H1 (cell line): ENCODE measurements around the gene TTC34. TPM values are rescaled to one million over a fixed set of nuclear protein-coding genes. Genes with fewer than 3 reads are reported as not detected.

Source experiments
- CTCF ChIA-PET: fragments of 300-600 bp; sonication (Branson Sonifier 250); formaldehyde crosslinking; loops from one replicate; lab custom pipeline; 2021; ENCODE audit not compliant: partially characterized antibody; lab: Charles Lee
- POLR2A ChIA-PET: fragments of 300-600 bp; sonication (Branson Sonifier 250); formaldehyde crosslinking; loops from one replicate; lab custom pipeline; 2021; ENCODE audit warnings: inconsistent platforms; ENCODE audit not compliant: partially characterized antibody; lab: Charles Lee
- DNase-seq, 2 experiments: peaks; one replicate each; pipeline versions ENCODE4 v3.0.0 to v3.0.0-alpha.2; 2010 to 2022; ENCODE audit warnings: low spot score in 2 of 2, low read depth in 1 of 2, mixed read lengths in 1 of 2
- FAIRE-seq: peaks from 2 replicates; lab custom pipeline; 2011; peaks lifted over from hg19 to GRCh38; lab: Jason Lieb, UNC
- H2AFZ ChIP-seq: 2 replicates; pipeline ENCODE4 v1.8.1; 2012; ENCODE audit warnings: low read length, inconsistent platforms
- H2AK5ac ChIP-seq: 2 replicates; pipeline ENCODE4 v1.6.1; 2013; ENCODE audit warnings: low read depth, low read length
- H2BK120ac ChIP-seq: replicated peaks from 2 replicates; pipeline ENCODE3; 2013; ENCODE audit warnings: low read depth, low read length, inconsistent platforms
- H2BK12ac ChIP-seq: 2 replicates; pipeline ENCODE4 v1.6.1; 2013; ENCODE audit warnings: low read depth, low read length
- H2BK15ac ChIP-seq: 2 replicates; pipeline ENCODE4 v1.6.1; 2013; ENCODE audit warnings: low read length
- H2BK20ac ChIP-seq: 2 replicates; pipeline ENCODE4 v1.6.1; 2013; ENCODE audit warnings: low read length
- H2BK5ac ChIP-seq: 2 replicates; pipeline ENCODE4 v1.6.1; 2013; ENCODE audit warnings: low read depth, low read length
- H3K14ac ChIP-seq: 2 replicates; pipeline ENCODE4 v1.6.1; 2013; ENCODE audit warnings: inconsistent platforms; ENCODE audit not compliant: insufficient read length
- H3K18ac ChIP-seq: 2 replicates; pipeline ENCODE4 v1.6.1; 2013; ENCODE audit warnings: low read length; ENCODE audit errors: extremely low read depth
- H3K23ac ChIP-seq: 2 replicates; pipeline ENCODE4 v1.6.1; 2013; ENCODE audit warnings: inconsistent platforms; ENCODE audit not compliant: insufficient read length
- H3K23me2 ChIP-seq: 2 replicates; pipeline ENCODE4 v1.6.1; 2013; ENCODE audit warnings: low read depth, low read length
- H3K27ac ChIP-seq: 2 replicates; pipeline ENCODE4 v1.6.1; 2011; ENCODE audit warnings: low read depth, low read length, inconsistent platforms
- H3K27me3 ChIP-seq, 4 experiments: replicated peaks in 1 of 4; 1 replicate in 1 of 4; 2 replicates in 3 of 4; pipeline versions ENCODE4 v1.6.1 to v1.8.1; 2011 to 2013; ENCODE audit warnings: low read length in 3 of 4, mild to moderate bottlenecking in 3 of 4, inconsistent platforms in 2 of 4, mixed read lengths in 2 of 4, moderate library complexity in 1 of 4; ENCODE audit not compliant: control insufficient read depth in 3 of 4, insufficient read depth in 3 of 4; ENCODE audit errors: extremely low read depth in 1 of 4
- H3K36me3 ChIP-seq, 4 experiments: 2 replicates each; pipeline versions ENCODE4 v1.6.1 to v1.8.1; 2011 to 2013; ENCODE audit warnings: mild to moderate bottlenecking in 4 of 4, low read length in 3 of 4, moderate library complexity in 2 of 4, control low read depth in 1 of 4, inconsistent platforms in 1 of 4; ENCODE audit not compliant: insufficient read depth in 4 of 4, control insufficient read depth in 2 of 4
- H3K4ac ChIP-seq: replicated peaks from 2 replicates; pipeline ENCODE3; 2013; ENCODE audit warnings: low read length, low read depth, mixed read lengths, inconsistent platforms; ENCODE audit not compliant: insufficient read length
- H3K4me1 ChIP-seq, 4 experiments: replicated peaks in 1 of 4; 1 replicate in 1 of 4; 2 replicates in 3 of 4; pipeline versions ENCODE4 v1.6.1 to v1.8.1; 2011 to 2013; ENCODE audit warnings: low read length in 3 of 4, inconsistent platforms in 2 of 4, mixed read lengths in 1 of 4; ENCODE audit not compliant: insufficient read depth in 4 of 4, control insufficient read depth in 3 of 4
- H3K4me2 ChIP-seq, 2 experiments: 2 replicates each; pipeline versions ENCODE4 v1.6.1 to v1.8.1; 2011 to 2013; ENCODE audit warnings: low read depth in 2 of 2, low read length in 2 of 2, control low read depth in 1 of 2, inconsistent platforms in 1 of 2, mild to moderate bottlenecking in 1 of 2; ENCODE audit not compliant: insufficient read depth in 1 of 2
- H3K4me3 ChIP-seq, 4 experiments: fragments of 200-600, 300-600 bp in 1 of 4; sonication (generic), shearing (Covaris generic), sonication (Bioruptor Twin) in 1 of 4; 2 replicates each; pipeline versions ENCODE4 v1.5.1 to v1.8.1; 2011 to 2016; ENCODE audit warnings: low read length in 4 of 4, low read depth in 3 of 4, control low read depth in 2 of 4, inconsistent platforms in 2 of 4, mild to moderate bottlenecking in 2 of 4, mixed read lengths in 1 of 4, moderate library complexity in 1 of 4; ENCODE audit not compliant: insufficient read depth in 2 of 4; ENCODE audit errors: extremely low read depth in 1 of 4
- H3K56ac ChIP-seq: replicated peaks from 2 replicates; pipeline ENCODE3; 2013; ENCODE audit warnings: low read depth, mild to moderate bottlenecking, mixed read lengths, low read length, inconsistent platforms; ENCODE audit not compliant: insufficient read length
- H3K79me1 ChIP-seq: 2 replicates; pipeline ENCODE4 v1.6.1; 2013; ENCODE audit warnings: low read depth, low read length, control low read depth
- H3K79me2 ChIP-seq, 2 experiments: 2 replicates each; pipeline versions ENCODE4 v1.6.1 to v1.8.1; 2012 to 2013; ENCODE audit warnings: low read length in 2 of 2, mild to moderate bottlenecking in 2 of 2, inconsistent platforms in 1 of 2; ENCODE audit not compliant: insufficient read depth in 2 of 2, control insufficient read depth in 1 of 2
- H3K9ac ChIP-seq, 4 experiments: replicated peaks in 1 of 4; 1 replicate in 1 of 4; 2 replicates in 3 of 4; pipeline versions ENCODE4 v1.6.1 to v1.8.1; 2011 to 2013; ENCODE audit warnings: low read depth in 3 of 4, low read length in 3 of 4, control low read depth in 2 of 4, mild to moderate bottlenecking in 2 of 4, moderate library complexity in 2 of 4, inconsistent platforms in 1 of 4; ENCODE audit errors: extremely low read depth in 1 of 4
- H3K9me3 ChIP-seq, 2 experiments: 2 replicates each; pipeline versions ENCODE4 v1.6.1 to v1.8.1; 2012 to 2013; ENCODE audit warnings: mild to moderate bottlenecking in 2 of 2, moderate library complexity in 2 of 2, control low read depth in 1 of 2, inconsistent platforms in 1 of 2, low read depth in 1 of 2, low read length in 1 of 2, mixed read lengths in 1 of 2; ENCODE audit not compliant: insufficient read depth in 2 of 2
- H4K20me1 ChIP-seq, 2 experiments: replicated peaks in 1 of 2; 2 replicates each; pipeline versions ENCODE3 to v1.8.1; 2011 to 2013; ENCODE audit warnings: inconsistent platforms in 2 of 2, low read length in 2 of 2, mild to moderate bottlenecking in 1 of 2; ENCODE audit not compliant: insufficient read depth in 2 of 2, control insufficient read depth in 1 of 2
- H4K5ac ChIP-seq: 2 replicates; pipeline ENCODE4 v1.6.1; 2013; ENCODE audit warnings: low read length, low read depth, mixed read lengths, inconsistent platforms; ENCODE audit not compliant: insufficient read length
- H4K8ac ChIP-seq: 2 replicates; pipeline ENCODE4 v1.8.0; 2013; ENCODE audit warnings: mild to moderate bottlenecking, moderate library complexity, low read length, inconsistent platforms; ENCODE audit not compliant: insufficient read depth; ENCODE audit errors: extremely low read depth
- H4K91ac ChIP-seq: replicated peaks from 2 replicates; pipeline ENCODE3; 2013; ENCODE audit warnings: low read length, mixed read lengths, inconsistent platforms; ENCODE audit not compliant: insufficient read length
- CREB1 ChIP-seq: IDR thresholded peaks from 2 replicates; pipeline ENCODE4 v1.6.1; 2012; ENCODE audit warnings: inconsistent platforms
- POU5F1 ChIP-seq: IDR thresholded peaks from 2 replicates; pipeline ENCODE4 v1.6.1; 2011; ENCODE audit warnings: low read depth, mild to moderate bottlenecking, low read length, moderate library complexity
- SIN3A ChIP-seq, 2 experiments: IDR thresholded peaks in 1 of 2; conservative IDR thresholded peaks in 1 of 2; 2 replicates each; pipeline ENCODE4 v1.6.1; 2011 to 2012; ENCODE audit warnings: low read length in 2 of 2, improper control_type of control experiment in 1 of 2, low read depth in 1 of 2, mild to moderate bottlenecking in 1 of 2
- TCF12 ChIP-seq: IDR thresholded peaks from 2 replicates; pipeline ENCODE4 v1.6.1; 2011; ENCODE audit warnings: low read depth, mild to moderate bottlenecking, low read length
- WGBS, 2 experiments: shearing (Covaris generic) in 1 of 2; methylation state at CpG; one replicate each; pipeline versions ENCODE4 v1.1.6 to v1.1.7; 2013 to 2015; ENCODE audit warnings: low lambda C conversion rate in 2 of 2, mixed read lengths in 2 of 2, inconsistent platforms in 1 of 2, low coverage in 1 of 2, missing lambda C conversion rate in 1 of 2; ENCODE audit not compliant: insufficient replicate concordance in 2 of 2, insufficient coverage in 1 of 2, insufficient read length in 1 of 2; ENCODE audit errors: extremely low coverage in 1 of 2, missing lambda C conversion rate in 1 of 2; 5-methylcytosine and 5-hydroxymethylcytosine counted together
- polyA plus RNA-seq, 7 experiments: library from polyadenylated mRNA; depleted of rRNA in 3 of 7; stranded (reverse) in 5 of 7; unstranded in 2 of 7; fragments of >200 nt in 5 of 7; fragments of 200-250 nt in 2 of 7; gene quantifications; 1 replicate in 5 of 7; 2 replicates in 1 of 7; 4 replicates in 1 of 7; pipeline versions ENCODE4 v1.2.1 to v1.2.3, GENCODE V29; 2011 to 2013; ENCODE audit warnings: missing spikeins in 2 of 7, mixed read lengths in 2 of 7
- total RNA-seq: library from RNA; stranded (reverse); fragmentation: NEBNext Ultra II Directional; extraction: Animal tissue kit (Norgen Biotek cat#: 25700); gene quantifications from 2 replicates; pipeline ENCODE4 v1.2.1, GENCODE V29; 2021

The TTC34 gene
- total and polyA plus RNA-seq, 2 of the 8 experiments (the other 6 are each of a cell fraction or from before 2014, with no cell fraction given): 0.23 to 0.50 TPM

DNA sequence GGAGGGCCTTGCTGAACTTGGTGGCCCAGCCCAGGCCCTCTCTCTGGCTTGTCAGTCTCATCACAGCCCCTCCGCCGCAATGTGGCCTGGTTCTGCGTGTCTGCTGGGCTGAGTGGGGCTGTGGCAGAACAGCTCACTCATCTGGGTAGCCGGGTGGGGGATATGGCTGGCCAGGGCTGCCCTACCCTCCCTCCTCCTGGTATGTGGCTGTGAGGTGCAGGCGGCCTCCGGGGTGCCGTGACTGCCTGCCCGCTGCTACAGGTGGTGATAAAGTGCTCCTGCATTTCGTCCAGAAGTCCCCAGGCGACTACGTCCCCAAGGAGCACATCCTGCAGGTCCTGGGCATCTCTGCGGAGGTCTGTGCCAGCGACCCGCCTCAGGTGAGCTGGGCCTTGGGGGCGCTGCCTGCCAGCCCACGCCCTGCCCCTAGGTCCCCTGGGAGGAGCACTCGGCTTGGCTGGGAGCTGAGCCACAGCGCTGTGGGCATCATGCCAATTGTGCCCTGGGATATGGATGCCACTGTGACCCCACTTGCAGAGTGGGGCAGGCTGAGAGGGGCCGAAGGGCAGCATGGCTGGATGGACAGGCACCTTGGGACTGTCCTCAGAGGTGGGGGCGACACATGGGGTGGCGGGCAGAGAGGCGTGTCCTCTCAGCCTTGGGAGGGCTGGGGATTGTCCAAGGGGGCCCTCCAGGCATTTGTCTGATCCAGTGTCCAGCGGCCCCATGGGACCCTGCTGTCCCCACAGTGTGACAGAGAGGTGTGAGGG is 212.6 kb downstream of the TTC34 start:
- H2BK5ac ChIP-seq: no peak overlapping the region
- H3K27ac ChIP-seq: no peak overlapping the region
- CTCF ChIA-PET: no interaction called here
- H2AK5ac ChIP-seq: no peak overlapping the region
- H3K56ac ChIP-seq: no peak overlapping the region
- H4K20me1 ChIP-seq: peaks cover 2 to 3% of the 10 kb centered on the region in 2 experiments
- H3K4me2 ChIP-seq: no peak overlapping the region
- H2BK15ac ChIP-seq: no peak overlapping the region
- H3K79me1 ChIP-seq: no peaks in the 10 kb centered on the region; the same call in 1 of the 2 replicates
- H4K5ac ChIP-seq: no peak overlapping the region
- H3K23ac ChIP-seq: no peak overlapping the region
- FAIRE-seq (no peak), DNase-seq (no peak)
- no peaks in the 10 kb centered on the region for H3K79me2 ChIP-seq
- no peak overlapping the region for H3K4ac ChIP-seq
- H3K27me3 ChIP-seq: no peaks in the 10 kb centered on the region
- POLR2A ChIA-PET: no interaction called here
- H2BK20ac ChIP-seq: no peak overlapping the region
- no peak overlapping the region for H4K91ac ChIP-seq
- peaks cover 0 to 8% (median 0%) of the 10 kb centered on the region in 4 experiments; a peak in 1 of 8 replicates for H3K36me3 ChIP-seq
- TF ChIP-seq CREB1 (no peak), TCF12 (no peak), SIN3A (conservative IDR thresholded peaks at IDR 0.05 in 1 of 2, IDR thresholded peaks at IDR 0.05 in 1 of 2; ENCODE audit: low read depth in 1 of 2, low read length in 2 of 2) (no peak), POU5F1 (no peak)
- H2AFZ ChIP-seq: no peak overlapping the region
- no peak overlapping the region for H3K9ac ChIP-seq
- H3K4me3 ChIP-seq: no peak overlapping the region
- no peak overlapping the region for H3K18ac ChIP-seq
- H3K4me1 ChIP-seq: peaks cover 0 to 19% (median 8%) of the 10 kb centered on the region in 4 experiments; a peak in 3 of 7 replicates
- H2BK120ac ChIP-seq: no peak overlapping the region
- no peak overlapping the region for H3K14ac ChIP-seq
- WGBS, 2 experiments: 91% methylated on average over 16 of the region's 23 CpGs; no CpG with 5 or more reads in 1 of the 2 experiments
- H3K23me2 ChIP-seq: peaks cover 12% of the 10 kb centered on the region
- peaks cover 0 to 12% of the 10 kb centered on the region in 2 experiments; a peak in 2 of 4 replicates for H3K9me3 ChIP-seq
- no peak overlapping the region for H2BK12ac ChIP-seq
- peak overlapping the region; percentile 62; the same call in 1 of the 2 replicates for H4K8ac ChIP-seq
